ENCODE results near the gene KRTAP4-6.

DNA sequence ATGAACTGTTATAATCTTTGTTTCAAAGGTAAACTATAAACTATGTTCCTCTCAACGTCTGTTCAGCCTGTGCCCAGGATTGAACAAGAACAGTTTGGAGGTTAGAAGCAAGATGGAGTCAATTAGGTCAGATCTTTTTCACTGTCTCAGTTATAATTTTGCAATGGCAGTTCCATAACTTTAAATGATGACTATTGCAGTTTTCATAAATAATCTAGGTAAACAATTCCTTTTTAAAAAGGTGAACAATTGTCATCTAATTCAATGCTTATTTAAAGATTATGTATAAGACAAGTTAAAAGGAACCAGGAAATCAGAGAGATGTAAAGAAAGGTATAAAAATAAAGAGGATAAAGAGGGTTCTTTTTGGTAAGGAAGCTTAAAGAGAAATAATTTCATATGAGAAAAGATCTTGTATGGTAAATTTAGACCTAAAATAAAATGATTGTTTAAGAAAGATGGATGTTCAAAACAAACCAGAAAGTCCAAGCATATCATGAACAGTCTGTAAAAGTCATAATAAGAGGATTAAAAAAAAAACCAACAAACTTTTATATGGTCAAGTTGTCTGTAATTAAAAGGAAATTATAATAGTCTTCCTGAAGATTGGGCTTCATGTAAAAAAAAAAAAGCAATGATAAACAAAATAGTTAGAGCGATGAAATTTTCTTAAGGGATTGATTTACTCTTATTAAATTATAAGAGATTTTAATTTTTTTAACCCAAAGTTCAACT, 29.0 kb downstream of the KRTAP4-6 start:
- TF ChIP-seq MAX (IDR thresholded peaks at IDR 0.05; ENCODE audit: low read depth), result no peak
- no peak for TF ChIP-seq NRF1 (IDR thresholded peaks at IDR 0.05; ENCODE audit: low read depth, low read length)
- no peak for TF ChIP-seq PBX3 (IDR thresholded peaks at IDR 0.05)

Measured in SK-N-SH (cell line).